HG02884 (cell line): ENCODE measurements around the gene GAS5.
"Not testable (repeated sequence)": the region's sequence is repeated elsewhere in the genome, so short reads cannot be mapped to it uniquely, and the experiment has no call there.

Experiments
- ATAC-seq: cut with Tn5 transposase; IDR thresholded peaks from one replicate; pipeline ENCODE4 v1.9.1; 2021; ENCODE audit warnings: mild to moderate bottlenecking, moderate library complexity; ENCODE audit not compliant: unreplicated experiment

Gene GAS5

GRCh38 chr1:173870252-173871075 is 2.7 kb upstream of the GAS5 start:
- ATAC-seq, result no peak

- ATAC-seq, result no peak
These were observed 1.2 kb upstream of the GAS5 start for GRCh38 chr1:173869021-173869359.

GRCh38 chr1:173868266-173869020 is 654 bp upstream of the GAS5 start, which contains the start of gene ZBTB37:
Gene ZBTB37, plus strand, starts transcription at chr1:173868380. Its CDS starts 1,846 bp downstream, at chr1:173870226.
- peak; percentile 54 for ATAC-seq

GRCh38 chr1:173867141-173867752 is 542 bp downstream of the GAS5 start:
- peak; percentile 2 for ATAC-seq

GRCh38 chr1:173866413-173867115 is 1.2 kb downstream of the GAS5 start:
- ATAC-seq, result no peak

- ATAC-seq, result no peak
These were observed 2.2 kb downstream of the GAS5 start for GRCh38 chr1:173865468-173866164.

- no peak for ATAC-seq
These were observed 3.5 kb downstream of the GAS5 start for GRCh38 chr1:173864179-173864867.

GRCh38 chr1:173863224-173864161 is 4.3 kb downstream of the GAS5 start:
- ATAC-seq, result no peak

GRCh38 chr1:173862769-173863223 is 5.0 kb downstream of the GAS5 start:
- ATAC-seq, result no peak

GRCh38 chr1:173862146-173862768 is 5.5 kb downstream of the GAS5 start:
- not testable (repeated sequence) for ATAC-seq

GRCh38 chr1:173861731-173862145 is 6.1 kb downstream of the GAS5 start:
- no peak for ATAC-seq

GRCh38 chr1:173860065-173860464 is 7.7 kb downstream of the GAS5 start:
- no peak for ATAC-seq

GRCh38 chr1:173859547-173859946 is 8.2 kb downstream of the GAS5 start:
- ATAC-seq, result not testable (repeated sequence)

GRCh38 chr1:173857363-173857917 is 10.3 kb downstream of the GAS5 start:
- no peak for ATAC-seq

GRCh38 chr1:173856903-173857302 is 10.9 kb downstream of the GAS5 start:
- no peak for ATAC-seq

- ATAC-seq, result no peak
These were observed 11.8 kb downstream of the GAS5 start for GRCh38 chr1:173856014-173856413.

- ATAC-seq, result no peak
These were observed 14.7 kb downstream of the GAS5 start for GRCh38 chr1:173853074-173853473.

GRCh38 chr1:173852105-173852504 is 15.7 kb downstream of the GAS5 start:
- ATAC-seq, result no peak
